ENCODE data around the gene DPP6.

- TF ChIP-seq CTCF (IDR thresholded peaks at IDR 0.05) (no peak), POLR2AphosphoS5 (IDR thresholded peaks at IDR 0.05) (no peak)
Measured at GRCh38 chr7:154853063-154853726, 801.0 kb downstream of the DPP6 start.
